Measurements from ENCODE around the gene DDX20.

The DDX20 gene

DNA sequence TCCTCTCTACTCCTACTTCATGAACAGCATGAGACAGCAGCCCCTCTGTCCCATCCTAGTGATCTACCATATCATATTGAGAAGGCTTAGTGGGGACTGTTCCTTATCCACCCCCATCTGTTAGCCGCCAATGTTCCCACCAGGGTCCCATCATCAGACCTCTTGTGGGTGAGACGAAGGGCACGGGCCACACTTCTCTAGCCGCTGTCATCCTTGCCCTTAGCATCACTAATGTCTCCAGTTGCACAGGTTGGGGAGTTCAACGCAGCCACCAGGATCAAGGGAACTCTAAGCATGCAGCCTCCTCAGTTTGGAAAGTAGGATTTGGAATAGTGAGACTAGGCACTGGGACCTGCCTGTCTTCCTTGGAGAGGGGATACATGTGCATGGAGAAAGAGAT, 36.6 kb upstream of the DDX20 start:
- TF ChIP-seq, protein P1, sequence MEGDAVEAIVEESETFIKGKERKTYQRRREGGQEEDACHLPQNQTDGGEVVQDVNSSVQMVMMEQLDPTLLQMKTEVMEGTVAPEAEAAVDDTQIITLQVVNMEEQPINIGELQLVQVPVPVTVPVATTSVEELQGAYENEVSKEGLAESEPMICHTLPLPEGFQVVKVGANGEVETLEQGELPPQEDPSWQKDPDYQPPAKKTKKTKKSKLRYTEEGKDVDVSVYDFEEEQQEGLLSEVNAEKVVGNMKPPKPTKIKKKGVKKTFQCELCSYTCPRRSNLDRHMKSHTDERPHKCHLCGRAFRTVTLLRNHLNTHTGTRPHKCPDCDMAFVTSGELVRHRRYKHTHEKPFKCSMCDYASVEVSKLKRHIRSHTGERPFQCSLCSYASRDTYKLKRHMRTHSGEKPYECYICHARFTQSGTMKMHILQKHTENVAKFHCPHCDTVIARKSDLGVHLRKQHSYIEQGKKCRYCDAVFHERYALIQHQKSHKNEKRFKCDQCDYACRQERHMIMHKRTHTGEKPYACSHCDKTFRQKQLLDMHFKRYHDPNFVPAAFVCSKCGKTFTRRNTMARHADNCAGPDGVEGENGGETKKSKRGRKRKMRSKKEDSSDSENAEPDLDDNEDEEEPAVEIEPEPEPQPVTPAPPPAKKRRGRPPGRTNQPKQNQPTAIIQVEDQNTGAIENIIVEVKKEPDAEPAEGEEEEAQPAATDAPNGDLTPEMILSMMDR (IDR thresholded peaks at IDR 0.05), result no peak
- TF ChIP-seq ZFX (IDR thresholded peaks at IDR 0.05; ENCODE audit: borderline replicate concordance), result no peak
- no peak overlapping the region for H3K27ac ChIP-seq

DNA sequence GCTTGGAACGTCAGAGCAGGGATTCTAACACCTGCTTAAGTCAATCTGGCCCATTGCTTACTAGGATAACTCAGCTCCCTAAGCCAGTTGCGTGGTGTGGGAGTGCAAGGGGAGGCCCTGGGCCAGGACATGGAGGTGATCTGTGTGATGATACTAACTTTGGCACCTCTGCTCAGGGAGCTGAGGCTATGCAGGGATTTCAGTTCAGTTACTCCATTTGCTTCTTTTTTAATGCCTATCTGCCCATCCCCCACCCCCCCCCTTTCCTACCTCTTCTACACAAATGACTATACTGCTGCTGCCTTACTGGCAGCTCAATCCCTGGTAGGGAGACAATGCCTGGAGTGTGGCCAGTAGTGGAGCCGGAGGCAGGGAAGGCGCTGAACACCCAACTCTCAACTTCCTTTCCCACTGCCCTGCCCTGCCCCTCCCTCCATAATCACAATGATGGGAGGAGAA, 36.0 kb upstream of the DDX20 start:
- no peak for TF ChIP-seq ZFX (IDR thresholded peaks at IDR 0.05; ENCODE audit: borderline replicate concordance)
- TF ChIP-seq, protein P1 (IDR thresholded peaks at IDR 0.05), result no peak
- no peak overlapping the region for H3K27ac ChIP-seq

DNA sequence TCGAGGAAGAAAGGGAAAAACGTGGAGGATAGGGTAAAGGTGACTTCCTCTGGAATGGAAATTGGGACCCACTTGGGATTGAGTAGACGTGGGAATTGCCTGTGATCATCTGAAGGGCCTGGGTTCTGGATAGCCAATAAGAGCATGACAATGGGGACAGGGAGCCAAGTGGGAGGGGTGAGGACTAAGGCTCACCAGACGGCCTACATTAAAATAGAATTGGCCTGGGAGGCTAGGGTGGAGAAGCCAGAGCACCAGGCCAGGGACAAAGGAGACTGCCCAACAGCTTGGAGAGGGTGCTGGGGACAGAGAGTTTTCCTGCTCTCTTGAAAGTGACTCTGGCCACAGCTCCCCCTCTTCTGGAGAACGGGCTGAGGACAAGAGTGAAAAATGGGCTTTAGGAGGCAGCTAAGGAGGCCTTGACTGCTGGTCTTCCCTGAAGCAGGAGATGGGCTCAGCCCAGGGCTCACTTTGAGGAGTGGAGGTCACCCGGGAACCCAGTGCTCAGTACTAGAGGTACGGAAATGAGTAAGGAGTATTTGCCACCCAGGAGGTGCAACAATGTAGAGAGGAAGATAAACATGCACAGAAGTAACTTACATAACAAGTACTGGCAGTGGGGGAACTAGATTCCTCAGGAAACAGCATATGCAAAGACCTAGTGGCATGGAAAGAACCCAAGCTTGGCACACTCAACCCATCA, 35.3 kb upstream of the DDX20 start:
- TF ChIP-seq, protein P1 (IDR thresholded peaks at IDR 0.05), result no peak
- no peak for TF ChIP-seq ZFX (IDR thresholded peaks at IDR 0.05; ENCODE audit: borderline replicate concordance)
- no peak overlapping the region for H3K27ac ChIP-seq

DNA sequence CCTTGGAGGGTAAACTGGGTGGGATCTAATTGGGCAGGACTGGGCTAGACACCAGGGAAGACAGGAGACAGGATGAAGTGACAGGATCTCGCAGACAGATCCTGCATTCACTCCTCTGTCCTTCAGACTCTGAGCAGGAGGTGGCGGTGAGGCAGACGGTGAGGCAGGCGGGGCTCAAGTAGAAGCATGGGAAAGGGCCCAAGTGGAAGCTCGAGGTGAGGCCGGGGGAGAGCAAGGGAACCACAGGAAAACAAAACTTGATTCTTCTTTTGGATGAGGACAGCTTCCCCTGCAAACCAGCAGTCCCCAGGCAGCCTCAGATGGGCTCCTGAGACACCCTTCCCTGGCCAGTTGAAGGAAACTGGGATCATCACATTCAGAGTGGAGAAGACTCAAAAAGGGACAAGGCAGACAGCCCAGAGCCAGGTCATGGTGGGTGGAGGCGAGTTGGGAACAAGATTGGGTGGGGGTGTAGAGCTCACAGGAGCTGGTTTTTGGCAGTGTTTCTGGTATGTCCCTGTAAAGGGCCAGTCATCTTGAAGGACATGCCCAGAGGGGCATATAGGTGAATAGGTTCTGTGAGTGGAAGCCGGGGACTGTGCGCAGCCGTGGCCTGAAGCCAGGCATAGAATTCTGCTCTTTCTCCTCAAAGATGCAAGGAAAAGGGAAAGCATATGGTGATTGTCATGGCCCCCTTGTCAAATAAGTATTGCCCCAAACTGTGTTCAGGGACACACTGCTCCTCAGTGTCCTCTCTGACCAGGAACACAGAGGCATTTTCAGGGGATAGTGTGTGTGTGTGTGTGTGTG, 34.5 kb upstream of the DDX20 start:
- TF ChIP-seq, protein P1 (IDR thresholded peaks at IDR 0.05), result no peak
- no peak for TF ChIP-seq ZFX (IDR thresholded peaks at IDR 0.05; ENCODE audit: borderline replicate concordance)
- H3K27ac ChIP-seq, result no peak overlapping the region

DNA sequence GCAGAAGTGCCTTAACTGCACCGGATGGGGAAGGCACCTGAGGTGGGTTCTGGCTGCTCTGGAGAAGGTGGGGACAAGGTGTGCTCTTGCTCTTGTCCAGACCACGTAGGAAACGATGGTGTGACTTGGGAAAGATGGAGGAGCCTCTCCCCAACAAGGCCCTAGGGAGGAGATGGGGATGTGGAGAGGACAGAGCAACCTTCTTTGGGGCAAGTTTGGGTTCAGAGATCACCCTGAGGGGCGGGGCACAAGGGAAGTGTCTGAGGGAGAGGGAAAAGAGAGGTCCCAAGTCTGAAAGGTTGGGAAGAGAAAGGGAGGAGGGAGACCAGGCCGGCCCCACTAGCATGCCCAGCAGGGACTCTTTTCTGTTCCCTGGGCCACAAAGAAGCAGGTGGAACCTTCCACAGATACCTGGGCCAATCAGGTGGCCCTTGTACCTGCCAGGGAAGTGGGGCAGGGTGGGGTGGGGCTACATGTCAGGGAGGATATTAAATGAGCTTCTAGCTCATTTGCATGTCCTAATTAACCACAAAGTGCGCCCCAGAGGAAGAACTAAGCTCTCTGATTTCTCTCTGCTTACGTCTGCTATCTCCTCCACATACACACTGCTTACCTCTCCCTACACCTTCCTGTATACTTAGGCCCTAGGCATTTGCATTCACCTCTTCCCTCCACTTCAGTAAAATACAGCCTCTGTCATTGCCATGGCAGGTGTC, 32.5 kb upstream of the DDX20 start:
- TF ChIP-seq, protein P1 (IDR thresholded peaks at IDR 0.05), result no peak
- TF ChIP-seq ZFX (IDR thresholded peaks at IDR 0.05; ENCODE audit: borderline replicate concordance), result no peak
- H3K27ac ChIP-seq, result no peak overlapping the region

DNA sequence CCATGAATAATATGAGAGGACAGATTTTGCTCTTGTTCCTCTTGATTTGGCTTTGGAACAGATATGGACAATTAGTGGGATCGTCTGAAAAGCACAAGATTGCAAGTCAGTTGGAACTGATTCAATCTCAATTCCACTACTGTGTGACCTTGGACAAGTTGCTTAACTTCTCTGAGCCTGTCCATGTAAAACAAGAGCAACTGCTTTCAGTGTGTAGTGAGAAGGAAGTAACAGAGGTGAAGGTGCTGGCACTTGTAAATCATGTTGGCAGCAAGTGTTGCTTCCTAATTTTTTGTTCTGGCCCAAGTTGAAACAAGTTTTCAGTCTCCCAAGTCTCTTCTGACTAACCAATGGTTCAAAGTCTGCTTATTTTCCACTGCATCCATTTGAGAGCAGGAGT, 31.8 kb upstream of the DDX20 start:
- H3K27ac ChIP-seq, result no peak overlapping the region
- TF ChIP-seq ZFX (IDR thresholded peaks at IDR 0.05; ENCODE audit: borderline replicate concordance), result no peak
- TF ChIP-seq, protein P1 (IDR thresholded peaks at IDR 0.05), result no peak

All from 22Rv1 (cell line).